IMR-90 (cell line): ENCODE results near the gene FAM53C. TPM values are rescaled to one million over a fixed set of nuclear protein-coding genes. Genes with fewer than 3 reads are reported as not detected.

Source experiments
- ATAC-seq: fragments of 200-7000 bp; cut with Tn5 transposase; 2 replicates; pipeline ENCODE4 v1.9.1; 2020; ENCODE audit warnings: low read depth, mild to moderate bottlenecking, moderate library complexity
- BruUV-seq: library from RNA; stranded (reverse); fragments of 400-500 nt; replicated peaks from 2 replicates; lab custom pipeline; 2021; lab: Mats Ljungman, UMichigan
- CTCF ChIA-PET: fragments of 300-600 bp; formaldehyde crosslinking; extraction: SDS; loops from one replicate; lab custom pipeline; 2021; ENCODE audit warnings: antibody characterized with exemption; lab: Yijun Ruan, JAX
- POLR2A ChIA-PET: fragments of 300-600 bp; sonication (Branson Sonifier 250); formaldehyde crosslinking; loops from one replicate; lab custom pipeline; 2022; ENCODE audit warnings: antibody characterized with exemption; ENCODE audit not compliant: unreplicated experiment; lab: Charles Lee
- DNase-seq: peaks from one replicate; pipeline ENCODE4 v3.0.0; 2013
- H2AFZ ChIP-seq: replicated peaks from 2 replicates; pipeline ENCODE3; 2013; ENCODE audit warnings: low read length, mild to moderate bottlenecking; ENCODE audit not compliant: poor library complexity
- H2AK5ac ChIP-seq: 2 replicates; pipeline ENCODE4 v1.6.1; 2013; ENCODE audit warnings: low read depth, low read length, inconsistent platforms
- H2AK9ac ChIP-seq: replicated peaks from 2 replicates; pipeline ENCODE3; 2013; ENCODE audit warnings: mild to moderate bottlenecking, low read depth, low read length, moderate library complexity; ENCODE audit not compliant: poor library complexity
- H2BK120ac ChIP-seq: 2 replicates; pipeline ENCODE4 v1.6.1; 2013; ENCODE audit warnings: low read depth, low read length, inconsistent platforms
- H2BK15ac ChIP-seq: 3 replicates; pipeline ENCODE4 v1.6.1; 2013; ENCODE audit warnings: low read depth, low read length, inconsistent platforms
- H2BK20ac ChIP-seq: 2 replicates; pipeline ENCODE4 v1.6.1; 2013; ENCODE audit warnings: low read depth, mild to moderate bottlenecking, inconsistent platforms, low read length, moderate library complexity
- H2BK5ac ChIP-seq: 2 replicates; pipeline ENCODE4 v1.6.1; 2013; ENCODE audit warnings: mild to moderate bottlenecking, low read depth, low read length, inconsistent platforms; ENCODE audit not compliant: poor library complexity, severe bottlenecking
- H3K14ac ChIP-seq: replicated peaks from 2 replicates; pipeline ENCODE4 v1.6.1; 2013; ENCODE audit warnings: low read depth, low read length, inconsistent platforms
- H3K18ac ChIP-seq: 2 replicates; pipeline ENCODE4 v1.6.1; 2013; ENCODE audit warnings: low read depth, low read length, control low read depth
- H3K23ac ChIP-seq: 2 replicates; pipeline ENCODE4 v1.6.1; 2013; ENCODE audit warnings: low read depth, low read length, inconsistent platforms
- H3K27ac ChIP-seq: 2 replicates; pipeline ENCODE4 v1.5.1; 2013; ENCODE audit warnings: mild to moderate bottlenecking, control low read depth, low read length; ENCODE audit not compliant: insufficient read depth
- H3K27me3 ChIP-seq: 2 replicates; pipeline ENCODE4 v1.6.1; 2013; ENCODE audit warnings: low read length; ENCODE audit not compliant: control insufficient read depth, insufficient read depth
- H3K36me3 ChIP-seq: 2 replicates; pipeline ENCODE4 v1.6.1; 2013; ENCODE audit warnings: low read length, mixed read lengths; ENCODE audit not compliant: control insufficient read depth, insufficient read depth
- H3K4ac ChIP-seq: 2 replicates; pipeline ENCODE4 v1.6.1; 2013; ENCODE audit warnings: low read depth, low read length, inconsistent platforms
- H3K4me1 ChIP-seq: 2 replicates; pipeline ENCODE4 v1.6.1; 2013; ENCODE audit warnings: low read length, mixed read lengths; ENCODE audit not compliant: control insufficient read depth, insufficient read depth
- H3K4me2 ChIP-seq: 2 replicates; pipeline ENCODE4 v1.6.1; 2013; ENCODE audit warnings: low read depth, mild to moderate bottlenecking, control low read depth, low read length, moderate library complexity
- H3K4me3 ChIP-seq: 2 replicates; pipeline ENCODE4 v1.5.1; 2013; ENCODE audit warnings: low read depth, mild to moderate bottlenecking, control low read depth, low read length, moderate library complexity; ENCODE audit not compliant: insufficient read depth
- H3K56ac ChIP-seq: 2 replicates; pipeline ENCODE4 v1.6.1; 2013; ENCODE audit warnings: low read length, inconsistent platforms; ENCODE audit not compliant: insufficient read depth; ENCODE audit errors: extremely low read depth
- H3K79me1 ChIP-seq, 2 experiments: 2 replicates each; pipeline ENCODE4 v1.6.1; 2013; ENCODE audit warnings: low read length in 2 of 2, inconsistent platforms in 1 of 2, low read depth in 1 of 2
- H3K9ac ChIP-seq: 2 replicates; pipeline ENCODE4 v1.6.1; 2013; ENCODE audit warnings: low read depth, low read length, control low read depth
- H3K9me1 ChIP-seq: 2 replicates; pipeline ENCODE4 v1.6.1; 2013; ENCODE audit warnings: low read length, inconsistent platforms; ENCODE audit not compliant: insufficient read depth
- H3K9me3 ChIP-seq: 2 replicates; pipeline ENCODE4 v1.6.1; 2013; ENCODE audit warnings: low read length; ENCODE audit not compliant: control insufficient read depth, insufficient read depth
- H4K20me1 ChIP-seq: 2 replicates; pipeline ENCODE4 v1.6.1; 2013; ENCODE audit warnings: low read length, inconsistent platforms; ENCODE audit not compliant: insufficient read depth
- H4K5ac ChIP-seq: 2 replicates; pipeline ENCODE4 v1.6.1; 2013; ENCODE audit warnings: mild to moderate bottlenecking, low read depth, low read length, control low read depth
- H4K8ac ChIP-seq, 2 experiments: 2 replicates each; pipeline ENCODE4 v1.6.1; 2013; ENCODE audit warnings: low read depth in 2 of 2, low read length in 2 of 2, control low read depth in 1 of 2, inconsistent platforms in 1 of 2
- H4K91ac ChIP-seq: 2 replicates; pipeline ENCODE4 v1.6.1; 2013; ENCODE audit warnings: low read depth, low read length, inconsistent platforms; ENCODE audit not compliant: insufficient read depth
- CEBPB ChIP-seq: IDR thresholded peaks from 2 replicates; pipeline ENCODE4 v1.6.1; 2012; ENCODE audit warnings: low read depth, low read length, improper control_type of control experiment
- CHD1 ChIP-seq: IDR thresholded peaks from 2 replicates; pipeline ENCODE4 v1.6.1; 2012; ENCODE audit warnings: low read depth, low read length, improper control_type of control experiment
- FOS ChIP-seq: fragments of 150-350 bp; IDR thresholded peaks from 2 replicates; pipeline ENCODE4 v1.6.1; 2016; ENCODE audit warnings: low read depth, low read length
- MAZ ChIP-seq: IDR thresholded peaks from 2 replicates; pipeline ENCODE4 v1.6.1; 2012; ENCODE audit warnings: low read depth, mild to moderate bottlenecking, low read length, improper control_type of control experiment, moderate library complexity, borderline replicate concordance
- POLR2A ChIP-seq: IDR thresholded peaks from 2 replicates; pipeline ENCODE4 v1.6.1; 2012; ENCODE audit warnings: mild to moderate bottlenecking, low read depth, low read length
- RAD21 ChIP-seq: IDR thresholded peaks from 2 replicates; pipeline ENCODE4 v1.6.1; 2012; ENCODE audit warnings: low read length, improper control_type of control experiment
- SMC3 ChIP-seq: fragments of 150-350 bp; IDR thresholded peaks from 2 replicates; pipeline ENCODE4 v1.6.1; 2016; ENCODE audit warnings: low read depth, mild to moderate bottlenecking, antibody characterized with exemption, low read length, moderate library complexity
- USF2 ChIP-seq: fragments of 150-350 bp; IDR thresholded peaks from 2 replicates; pipeline ENCODE4 v1.6.1; 2017; ENCODE audit warnings: mild to moderate bottlenecking, antibody characterized with exemption, low read length, low read depth
- WGBS, 2 experiments: methylation state at CpG; one replicate each; pipeline versions ENCODE4 v1.1.5 to v1.1.7; 2013; ENCODE audit warnings: missing lambda C conversion rate in 2 of 2; ENCODE audit not compliant: insufficient read length in 1 of 2; ENCODE audit errors: extremely low coverage in 2 of 2; 5-methylcytosine and 5-hydroxymethylcytosine counted together
- dilution Hi-C: fragments of 300-500 bp; cut with HindIII; formaldehyde crosslinking; loops from one replicate; pipeline ENCODE4 v1.14.3; 2018; ENCODE audit warnings: low sequenced_read_pairs; ENCODE audit not compliant: unreplicated experiment
- in situ Hi-C: fragments of 300-500 bp; cut with MboI; formaldehyde crosslinking; loops from 3 replicates; pipeline ENCODE4 v1.14.3; 2019; ENCODE audit warnings: low sequenced_read_pairs, inconsistent platforms, mixed read lengths
- intact Hi-C: fragments of 100-400 bp; cut with micrococcal nuclease; formaldehyde crosslinking; loops from 2 replicates; pipeline ENCODE4 v1.10.0; 2022
- polyA plus RNA-seq, 3 experiments: library from polyadenylated mRNA; depleted of rRNA; stranded (reverse); fragments of >200 nt; gene quantifications; 2 replicates each; pipeline ENCODE4 v1.2.3, GENCODE V29; 2012; ENCODE audit warnings: low replicate concordance in 1 of 3
- total RNA-seq: library from RNA; depleted of rRNA; stranded (reverse); fragments of >200 nt; gene quantifications from 2 replicates; pipeline ENCODE4 v1.2.3, GENCODE V29; 2012

Gene FAM53C
- total and polyA plus RNA-seq, 2 of the 4 experiments (the other 2 are of a cell fraction) = 21.5 to 25.6 TPM

- Histone ChIP-seq H3K9me3 (no peaks in the 10 kb centered on the region), H4K5ac (no peak overlapping the region), H3K27ac (no peak overlapping the region), H3K23ac (no peak overlapping the region), H4K20me1 (peaks cover 52% of the 10 kb centered on the region), H4K8ac (no peak overlapping the region), H3K4me3 (no peak overlapping the region), H3K9ac (no peak overlapping the region), H2AK5ac (no peak overlapping the region), H3K36me3 (no peaks in the 10 kb centered on the region), H4K91ac (no peak overlapping the region), H2BK120ac (no peak overlapping the region), H3K4me2 (no peak overlapping the region), H3K4ac (no peak overlapping the region), H3K14ac (no peak overlapping the region), H3K9me1 (no peaks in the 10 kb centered on the region; the same call in 1 of the 2 replicates), H3K18ac (no peak overlapping the region), H2AK9ac (no peak overlapping the region), H2BK5ac (no peak overlapping the region), H2BK20ac (no peak overlapping the region), H3K27me3 (no peaks in the 10 kb centered on the region), H3K4me1 (no peaks in the 10 kb centered on the region), H3K56ac (no peak overlapping the region), H3K79me1 (peaks cover 3 to 32% of the 10 kb centered on the region in 2 experiments), H2AFZ (no peak overlapping the region), H2BK15ac (no peak overlapping the region)
- TF ChIP-seq CEBPB = no peak
- no peak for TF ChIP-seq RAD21
- TF ChIP-seq MAZ = no peak
- no peak for TF ChIP-seq FOS
- no peak for TF ChIP-seq SMC3
- no peak for TF ChIP-seq USF2
- no peak for TF ChIP-seq CHD1
- no peak for TF ChIP-seq POLR2A
- intact Hi-C loops = no loop called here
- in situ Hi-C loops = no loop called here
- POLR2A ChIA-PET = no interaction called here
- dilution Hi-C loops = no loop called here
- ATAC-seq (no peak), DNase-seq (no peak)
- WGBS, 2 experiments = no CpG with 5 or more reads among the region's 1 CpG
- BruUV-seq = no TSS peak
- CTCF ChIA-PET = no interaction called here
These were observed 22.9 kb downstream of the FAM53C start for GRCh38 chr5:138360941-138361452.
